K562 (cell line): Measurements from ENCODE around the gene SAPCD1. TPM values are rescaled to one million over a fixed set of nuclear protein-coding genes. Genes with fewer than 3 reads are reported as not detected.

Experiments
- ATAC-seq: fragments of 200-7000 bp; cut with Tn5 transposase; 3 replicates; pipeline ENCODE4 v1.9.1; 2020; ENCODE audit warnings: moderate library complexity
- BruUV-seq: library from RNA; stranded (reverse); fragments of 400-500 nt; replicated peaks from 2 replicates; lab custom pipeline; 2021; lab: Mats Ljungman, UMichigan
- CTCF ChIA-PET: fragments of 300-600 bp; formaldehyde crosslinking; extraction: SDS; loops from one replicate; lab custom pipeline; 2021; ENCODE audit warnings: low intra/inter-chr PET ratio; lab: Yijun Ruan, JAX
- POLR2A ChIA-PET: fragments of 300-600, 350-650 bp; sonication (Branson Sonifier 250); formaldehyde crosslinking; extraction: SDS; loops from one replicate; lab custom pipeline; 2021; ENCODE audit warnings: antibody characterized with exemption, inconsistent platforms; lab: Yijun Ruan, JAX
- DNase-seq, 4 experiments: peaks; one replicate each; pipeline versions ENCODE4 v3.0.0 to v3.0.0-alpha.2; 2011 to 2018; ENCODE audit warnings: low spot score in 3 of 4, mixed read lengths in 3 of 4; ENCODE audit errors: extremely low read depth in 1 of 4
- FAIRE-seq: peaks from 2 replicates; lab custom pipeline; 2011; peaks lifted over from hg19 to GRCh38; lab: Jason Lieb, UNC
- H2AFZ ChIP-seq: 2 replicates; pipeline ENCODE4 v1.6.0; 2011; ENCODE audit warnings: low read depth, low read length, control low read depth, inconsistent platforms
- H3K27ac ChIP-seq: fragments of 200-600 bp; 3 replicates; pipeline ENCODE4 v1.8.0; 2011; ENCODE audit warnings: low read depth, mild to moderate bottlenecking, control low read depth, inconsistent platforms, low read length, moderate library complexity, mixed read lengths; ENCODE audit errors: extremely low read depth
- H3K27me3 ChIP-seq, 2 experiments: fragments of 300-600 bp in 1 of 2; 2 replicates in 1 of 2; 3 replicates in 1 of 2; pipeline versions ENCODE4 v1.6.0 to v1.8.0; 2011; ENCODE audit warnings: inconsistent platforms in 2 of 2, low read length in 2 of 2, mild to moderate bottlenecking in 1 of 2, mixed read lengths in 1 of 2, moderate library complexity in 1 of 2; ENCODE audit not compliant: control insufficient read depth in 2 of 2, insufficient read depth in 2 of 2
- H3K36me3 ChIP-seq: fragments of 300-600 bp; 3 replicates; pipeline ENCODE4 v1.8.0; 2011; ENCODE audit warnings: mild to moderate bottlenecking, low read length, inconsistent platforms; ENCODE audit not compliant: control insufficient read depth, insufficient read depth
- H3K4me1 ChIP-seq, 2 experiments: fragments of 200-600 bp in 1 of 2; replicated peaks in 1 of 2; 2 replicates in 1 of 2; 3 replicates in 1 of 2; pipeline versions ENCODE4 v1.5.1 to v1.8.0; 2011; ENCODE audit warnings: inconsistent platforms in 2 of 2, low read length in 2 of 2, mild to moderate bottlenecking in 1 of 2, mixed read lengths in 1 of 2, moderate library complexity in 1 of 2; ENCODE audit not compliant: control insufficient read depth in 2 of 2, insufficient read depth in 2 of 2
- H3K4me2 ChIP-seq: 2 replicates; pipeline ENCODE4 v1.6.1; 2011; ENCODE audit warnings: low read length, control low read depth, inconsistent platforms, mixed read lengths; ENCODE audit not compliant: insufficient read depth
- H3K4me3 ChIP-seq: fragments of 200-600 bp; sonication (generic), shearing (Covaris generic); 2 replicates; pipeline ENCODE4 v1.5.1; 2016; ENCODE audit warnings: control low read depth, inconsistent platforms
- H3K79me2 ChIP-seq: fragments of 200-600 bp; 3 replicates; pipeline ENCODE4 v1.8.0; 2011; ENCODE audit warnings: low read length, inconsistent platforms; ENCODE audit not compliant: control insufficient read depth, insufficient read depth
- H3K9ac ChIP-seq, 2 experiments: 2 replicates each; pipeline versions ENCODE4 v1.6.0 to v1.6.1; 2011; ENCODE audit warnings: low read depth in 2 of 2, low read length in 2 of 2, control low read depth in 1 of 2, inconsistent platforms in 1 of 2, mild to moderate bottlenecking in 1 of 2, mixed read lengths in 1 of 2; ENCODE audit not compliant: insufficient read depth in 1 of 2
- H3K9me1 ChIP-seq: one replicate; pipeline ENCODE4 v1.6.0; 2011; ENCODE audit warnings: inconsistent platforms, mild to moderate bottlenecking, low read length, moderate library complexity; ENCODE audit not compliant: control insufficient read depth, insufficient read depth
- H3K9me3 ChIP-seq: replicated peaks from 2 replicates; pipeline ENCODE4 v1.5.1; 2011; ENCODE audit warnings: low read depth, low read length, inconsistent platforms; ENCODE audit not compliant: control insufficient read depth, insufficient read depth
- H4K20me1 ChIP-seq: replicated peaks from 2 replicates; pipeline ENCODE4 v1.6.1; 2011; ENCODE audit warnings: low read length, inconsistent platforms, mixed read lengths; ENCODE audit not compliant: control insufficient read depth, insufficient read depth
- CEBPG ChIP-seq, 3 experiments: fragments of 200-800 bp in 1 of 3; sonication (Bioruptor generic) in 1 of 3; sonication (generic) in 1 of 3; formaldehyde crosslinking in 1 of 3; IDR thresholded peaks in 2 of 3; conservative IDR thresholded peaks in 1 of 3; 2 replicates each; pipeline versions ENCODE4 v1.6.1 to v1.8.0; 2016 to 2022; ENCODE audit warnings: missing compliant biosample characterization in 2 of 3, missing genetic modification characterization in 2 of 3, mild to moderate bottlenecking in 1 of 3, missing genetic modification reagents in 1 of 3
- EP400 ChIP-seq: fragments of 450-650 bp; IDR thresholded peaks from 2 replicates; pipeline ENCODE4 v1.6.1; 2017; ENCODE audit warnings: antibody characterized with exemption, mild to moderate bottlenecking, moderate library complexity
- FOXP1 ChIP-seq: sonication (generic); formaldehyde crosslinking; IDR thresholded peaks from 2 replicates; pipeline ENCODE4 v1.8.0; 2022; ENCODE audit warnings: mild to moderate bottlenecking, missing genetic modification reagents
- MTA1 ChIP-seq: fragments of 450-650 bp; IDR thresholded peaks from 2 replicates; pipeline ENCODE4 v1.6.1; 2017; ENCODE audit warnings: borderline replicate concordance
- OTX1 ChIP-seq: fragments of 450-650 bp; formaldehyde crosslinking; IDR thresholded peaks from 2 replicates; pipeline ENCODE4 v1.4.0; 2022; ENCODE audit warnings: mild to moderate bottlenecking
- ZBTB7A ChIP-seq: IDR thresholded peaks from 2 replicates; pipeline ENCODE4 v1.6.1; 2011; ENCODE audit warnings: low read depth, mild to moderate bottlenecking, low read length, moderate library complexity, borderline replicate concordance; ENCODE audit not compliant: control insufficient read depth
- WGBS: fragments of 100-300 bp; shearing (Covaris generic); methylation state at CpG from one replicate; pipeline ENCODE4 v1.1.6; 2016; ENCODE audit warnings: low coverage, mixed read lengths; ENCODE audit not compliant: insufficient coverage; ENCODE audit errors: missing lambda C conversion rate; 5-methylcytosine and 5-hydroxymethylcytosine counted together
- in situ Hi-C: fragments of 300-500 bp; cut with MboI; formaldehyde crosslinking; loops from 4 replicates; pipeline ENCODE4 v1.15.0; 2018; ENCODE audit warnings: inconsistent platforms, mixed read lengths
- intact Hi-C: fragments of 100-400 bp; cut with micrococcal nuclease; formaldehyde crosslinking; loops from 2 replicates; pipeline ENCODE4 v1.14.2; 2022
- polyA plus RNA-seq, 8 experiments: library from polyadenylated mRNA; depleted of rRNA in 4 of 8; stranded (reverse) in 5 of 8; unstranded in 3 of 8; fragments of >200 nt; fragmentation: Nextera tagmentation in 2 of 8; fragmentation: Illumina TruSeq in 1 of 8; extraction: Ambion mirVana in 2 of 8; extraction: Trizol in 1 of 8; gene quantifications; 2 replicates each; pipeline versions ENCODE4 v1.2.1 to v1.2.3, GENCODE V29; 2011 to 2014; ENCODE audit warnings: inconsistent platforms in 1 of 8, missing spikeins in 1 of 8
- total RNA-seq, 7 experiments: library from RNA; depleted of rRNA in 6 of 7; stranded (reverse); fragments of >200 nt in 6 of 7; fragmentation: Illumina TruSeq in 2 of 7; extraction: Trizol in 2 of 7; gene quantifications; 2 replicates each; pipeline versions ENCODE4 v1.2.1 to v1.2.3, GENCODE V29; 2011 to 2021; ENCODE audit warnings: low replicate concordance in 1 of 7
- TF ChIP-seq, protein P1 (sequence below): sonication (generic); formaldehyde crosslinking; IDR thresholded peaks from 2 replicates; pipeline ENCODE4 v1.4.0; 2020; ENCODE audit warnings: mild to moderate bottlenecking, missing genetic modification reagents
- TF ChIP-seq, protein P2 (sequence below): sonication (generic); formaldehyde crosslinking; IDR thresholded peaks from 2 replicates; pipeline ENCODE4 v1.8.0; 2023; ENCODE audit warnings: missing genetic modification reagents, mild to moderate bottlenecking, borderline replicate concordance
- TF ChIP-seq, protein P3 (sequence below): sonication (generic); formaldehyde crosslinking; IDR thresholded peaks from 2 replicates; pipeline ENCODE4 v1.8.0; 2022; ENCODE audit warnings: mild to moderate bottlenecking, missing genetic modification reagents
- TF ChIP-seq, protein P4 (sequence below): fragments of 450-650 bp; IDR thresholded peaks from 2 replicates; pipeline ENCODE4 v1.6.1; 2016; ENCODE audit warnings: borderline replicate concordance

The SAPCD1 gene
- total and polyA plus RNA-seq, 9 of the 15 experiments (the other 6 are each of a cell fraction or from before 2014, with no cell fraction given): 2.6 to 30.2 (median 7.4) TPM

DNA sequence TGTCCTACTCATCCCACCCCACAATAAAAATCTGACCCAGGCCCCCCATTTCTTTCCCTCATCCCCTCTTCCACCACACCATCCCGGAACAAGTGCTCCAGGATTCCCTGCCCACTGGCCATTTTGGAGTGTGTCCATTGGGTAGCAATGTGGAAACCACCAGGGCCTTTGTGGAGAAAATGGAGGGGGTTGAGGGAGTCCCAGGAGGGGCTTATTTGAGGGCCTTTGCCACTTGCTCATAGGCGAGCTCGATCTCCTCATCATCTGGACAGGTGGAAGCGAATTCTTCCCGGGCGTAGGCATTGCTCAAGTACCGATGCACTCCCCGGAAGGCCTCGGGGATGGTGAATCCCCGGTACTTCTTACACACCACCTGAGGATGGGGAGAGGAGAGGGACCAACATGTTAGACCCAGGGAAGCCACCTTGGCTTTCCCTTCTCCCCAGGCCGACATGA lies 31.8 kb upstream of the SAPCD1 start:
- ChIA-PET POLR2A (interaction anchor here (0.6 to 15.0 kb wide), 31 partner anchors 5 to 220 kb away, joined by 3 to 236 read pairs (median 5); partner anchors contain the start of genes ABHD16A, C6orf47, CLIC1 and CSNK2B), CTCF (no interaction called here)
- Histone ChIP-seq H2AFZ (no peak overlapping the region), H3K79me2 (peaks cover 52% of the 10 kb centered on the region), H3K27me3 (no peaks in the 10 kb centered on the region), H4K20me1 (peaks cover 23% of the 10 kb centered on the region), H3K4me2 (peak overlapping the region; percentile 94), H3K36me3 (peaks cover 80% of the 10 kb centered on the region), H3K9me1 (peaks cover 5% of the 10 kb centered on the region), H3K4me1 (peaks cover 50 to 64% of the 10 kb centered on the region in 2 experiments), H3K9ac (peak overlapping the region; percentile 17 to 58; a peak in 2 of 4 replicates), H3K9me3 (no peaks in the 10 kb centered on the region), H3K4me3 (peak overlapping the region; percentile 65; the same call in 1 of the 2 replicates), H3K27ac (peak overlapping the region; percentile 75; the same call in 2 of the 3 replicates)
- no TSS peak for BruUV-seq
- DNase-seq (peak in 1 of 4 experiments; percentile 58), ATAC-seq (no peak), FAIRE-seq (no peak)
- in situ Hi-C loops: no loop called here
- intact Hi-C loops: loop anchor here (10.0 kb wide), 1 partner anchor 244 kb away; the partner anchor contains the start of gene DXO
- WGBS: 60% methylated on average over 11 of the region's 11 CpGs
- TF ChIP-seq MTA1: 0 out of 2 replicates have a peak, but pooled peaks have one; percentile 51
- 0 out of 2 replicates have a peak, but pooled peaks have one; percentile 1 for TF ChIP-seq CEBPG (CRISPR knock-in tag; IDR thresholded peaks at IDR 0.05)
- TF ChIP-seq CEBPG (tag; conservative IDR thresholded peaks at IDR 0.05 in 1 of 2, IDR thresholded peaks at IDR 0.05 in 1 of 2): no peak
- TF ChIP-seq, protein P1, sequence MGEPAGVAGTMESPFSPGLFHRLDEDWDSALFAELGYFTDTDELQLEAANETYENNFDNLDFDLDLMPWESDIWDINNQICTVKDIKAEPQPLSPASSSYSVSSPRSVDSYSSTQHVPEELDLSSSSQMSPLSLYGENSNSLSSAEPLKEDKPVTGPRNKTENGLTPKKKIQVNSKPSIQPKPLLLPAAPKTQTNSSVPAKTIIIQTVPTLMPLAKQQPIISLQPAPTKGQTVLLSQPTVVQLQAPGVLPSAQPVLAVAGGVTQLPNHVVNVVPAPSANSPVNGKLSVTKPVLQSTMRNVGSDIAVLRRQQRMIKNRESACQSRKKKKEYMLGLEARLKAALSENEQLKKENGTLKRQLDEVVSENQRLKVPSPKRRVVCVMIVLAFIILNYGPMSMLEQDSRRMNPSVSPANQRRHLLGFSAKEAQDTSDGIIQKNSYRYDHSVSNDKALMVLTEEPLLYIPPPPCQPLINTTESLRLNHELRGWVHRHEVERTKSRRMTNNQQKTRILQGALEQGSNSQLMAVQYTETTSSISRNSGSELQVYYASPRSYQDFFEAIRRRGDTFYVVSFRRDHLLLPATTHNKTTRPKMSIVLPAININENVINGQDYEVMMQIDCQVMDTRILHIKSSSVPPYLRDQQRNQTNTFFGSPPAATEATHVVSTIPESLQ: no peak
- no peak for TF ChIP-seq EP400
- TF ChIP-seq, protein P2, sequence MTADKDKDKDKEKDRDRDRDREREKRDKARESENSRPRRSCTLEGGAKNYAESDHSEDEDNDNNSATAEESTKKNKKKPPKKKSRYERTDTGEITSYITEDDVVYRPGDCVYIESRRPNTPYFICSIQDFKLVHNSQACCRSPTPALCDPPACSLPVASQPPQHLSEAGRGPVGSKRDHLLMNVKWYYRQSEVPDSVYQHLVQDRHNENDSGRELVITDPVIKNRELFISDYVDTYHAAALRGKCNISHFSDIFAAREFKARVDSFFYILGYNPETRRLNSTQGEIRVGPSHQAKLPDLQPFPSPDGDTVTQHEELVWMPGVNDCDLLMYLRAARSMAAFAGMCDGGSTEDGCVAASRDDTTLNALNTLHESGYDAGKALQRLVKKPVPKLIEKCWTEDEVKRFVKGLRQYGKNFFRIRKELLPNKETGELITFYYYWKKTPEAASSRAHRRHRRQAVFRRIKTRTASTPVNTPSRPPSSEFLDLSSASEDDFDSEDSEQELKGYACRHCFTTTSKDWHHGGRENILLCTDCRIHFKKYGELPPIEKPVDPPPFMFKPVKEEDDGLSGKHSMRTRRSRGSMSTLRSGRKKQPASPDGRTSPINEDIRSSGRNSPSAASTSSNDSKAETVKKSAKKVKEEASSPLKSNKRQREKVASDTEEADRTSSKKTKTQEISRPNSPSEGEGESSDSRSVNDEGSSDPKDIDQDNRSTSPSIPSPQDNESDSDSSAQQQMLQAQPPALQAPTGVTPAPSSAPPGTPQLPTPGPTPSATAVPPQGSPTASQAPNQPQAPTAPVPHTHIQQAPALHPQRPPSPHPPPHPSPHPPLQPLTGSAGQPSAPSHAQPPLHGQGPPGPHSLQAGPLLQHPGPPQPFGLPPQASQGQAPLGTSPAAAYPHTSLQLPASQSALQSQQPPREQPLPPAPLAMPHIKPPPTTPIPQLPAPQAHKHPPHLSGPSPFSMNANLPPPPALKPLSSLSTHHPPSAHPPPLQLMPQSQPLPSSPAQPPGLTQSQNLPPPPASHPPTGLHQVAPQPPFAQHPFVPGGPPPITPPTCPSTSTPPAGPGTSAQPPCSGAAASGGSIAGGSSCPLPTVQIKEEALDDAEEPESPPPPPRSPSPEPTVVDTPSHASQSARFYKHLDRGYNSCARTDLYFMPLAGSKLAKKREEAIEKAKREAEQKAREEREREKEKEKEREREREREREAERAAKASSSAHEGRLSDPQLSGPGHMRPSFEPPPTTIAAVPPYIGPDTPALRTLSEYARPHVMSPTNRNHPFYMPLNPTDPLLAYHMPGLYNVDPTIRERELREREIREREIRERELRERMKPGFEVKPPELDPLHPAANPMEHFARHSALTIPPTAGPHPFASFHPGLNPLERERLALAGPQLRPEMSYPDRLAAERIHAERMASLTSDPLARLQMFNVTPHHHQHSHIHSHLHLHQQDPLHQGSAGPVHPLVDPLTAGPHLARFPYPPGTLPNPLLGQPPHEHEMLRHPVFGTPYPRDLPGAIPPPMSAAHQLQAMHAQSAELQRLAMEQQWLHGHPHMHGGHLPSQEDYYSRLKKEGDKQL: no peak
- TF ChIP-seq OTX1: no peak; the same call in 1 of the 2 replicates
- TF ChIP-seq, protein P3, sequence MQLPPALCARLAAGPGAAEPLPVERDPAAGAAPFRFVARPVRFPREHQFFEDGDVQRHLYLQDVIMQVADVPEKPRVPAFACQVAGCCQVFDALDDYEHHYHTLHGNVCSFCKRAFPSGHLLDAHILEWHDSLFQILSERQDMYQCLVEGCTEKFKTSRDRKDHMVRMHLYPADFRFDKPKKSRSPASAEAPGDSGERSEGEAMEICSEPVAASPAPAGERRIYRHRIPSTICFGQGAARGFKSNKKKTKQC (CRISPR knock-in tag): no peak
- no peak for TF ChIP-seq ZBTB7A
- TF ChIP-seq FOXP1 (CRISPR knock-in tag): 0 out of 2 replicates have a peak, but pooled peaks have one; percentile 13
- TF ChIP-seq, protein P4, sequence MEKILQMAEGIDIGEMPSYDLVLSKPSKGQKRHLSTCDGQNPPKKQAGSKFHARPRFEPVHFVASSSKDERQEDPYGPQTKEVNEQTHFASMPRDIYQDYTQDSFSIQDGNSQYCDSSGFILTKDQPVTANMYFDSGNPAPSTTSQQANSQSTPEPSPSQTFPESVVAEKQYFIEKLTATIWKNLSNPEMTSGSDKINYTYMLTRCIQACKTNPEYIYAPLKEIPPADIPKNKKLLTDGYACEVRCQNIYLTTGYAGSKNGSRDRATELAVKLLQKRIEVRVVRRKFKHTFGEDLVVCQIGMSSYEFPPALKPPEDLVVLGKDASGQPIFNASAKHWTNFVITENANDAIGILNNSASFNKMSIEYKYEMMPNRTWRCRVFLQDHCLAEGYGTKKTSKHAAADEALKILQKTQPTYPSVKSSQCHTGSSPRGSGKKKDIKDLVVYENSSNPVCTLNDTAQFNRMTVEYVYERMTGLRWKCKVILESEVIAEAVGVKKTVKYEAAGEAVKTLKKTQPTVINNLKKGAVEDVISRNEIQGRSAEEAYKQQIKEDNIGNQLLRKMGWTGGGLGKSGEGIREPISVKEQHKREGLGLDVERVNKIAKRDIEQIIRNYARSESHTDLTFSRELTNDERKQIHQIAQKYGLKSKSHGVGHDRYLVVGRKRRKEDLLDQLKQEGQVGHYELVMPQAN: no peak
